Fibroblast of lung (primary cell): ENCODE measurements around the gene PDRG1. TPM values are rescaled to one million over a fixed set of nuclear protein-coding genes. Genes with fewer than 3 reads are reported as not detected.

Experiments used
- DNase-seq, 2 donors: peaks; one replicate each; pipeline versions ENCODE4 v3.0.0 to v3.0.0-alpha.2; 2010; ENCODE audit warnings: low read depth in 2 of 2
- H2AFZ ChIP-seq: 2 replicates; pipeline ENCODE4 v1.5.1; 2012; ENCODE audit warnings: low read length, control low read depth, inconsistent platforms
- H3K27ac ChIP-seq: 2 replicates; pipeline ENCODE4 v1.5.1; 2011; ENCODE audit warnings: low read length, control low read depth; ENCODE audit not compliant: insufficient read depth
- H3K27me3 ChIP-seq: 2 replicates; pipeline ENCODE4 v1.5.1; 2011; ENCODE audit warnings: mild to moderate bottlenecking, low read length; ENCODE audit not compliant: control insufficient read depth, insufficient read depth
- H3K36me3 ChIP-seq: 2 replicates; pipeline ENCODE4 v1.5.1; 2011; ENCODE audit warnings: low read length; ENCODE audit not compliant: control insufficient read depth, insufficient read depth
- H3K4me1 ChIP-seq: 2 replicates; pipeline ENCODE4 v1.5.1; 2011; ENCODE audit warnings: low read length; ENCODE audit not compliant: control insufficient read depth, insufficient read depth; ENCODE audit errors: extremely low read depth
- H3K4me2 ChIP-seq: 2 replicates; pipeline ENCODE4 v1.5.1; 2011; ENCODE audit warnings: low read length, control low read depth; ENCODE audit not compliant: insufficient read depth; ENCODE audit errors: extremely low read depth
- H3K4me3 ChIP-seq, 4 experiments: fragments of 200-600 bp in 1 of 4; sonication (generic) in 1 of 4; replicated peaks in 1 of 4; 2 replicates each; pipeline ENCODE4 v1.5.1; 2011 to 2016; ENCODE audit warnings: low read length in 4 of 4, low read depth in 3 of 4, mild to moderate bottlenecking in 3 of 4, control low read depth in 2 of 4, inconsistent platforms in 1 of 4, mixed read lengths in 1 of 4; ENCODE audit not compliant: insufficient read depth in 1 of 4; ENCODE audit errors: control extremely low read depth in 1 of 4
- H3K79me2 ChIP-seq: 2 replicates; pipeline ENCODE4 v1.5.1; 2012; ENCODE audit warnings: mild to moderate bottlenecking, low read length, inconsistent platforms; ENCODE audit not compliant: control insufficient read depth, insufficient read depth
- H3K9ac ChIP-seq: 2 replicates; pipeline ENCODE4 v1.5.1; 2011; ENCODE audit warnings: mild to moderate bottlenecking, low read length, control low read depth; ENCODE audit not compliant: insufficient read depth
- H3K9me3 ChIP-seq: 2 replicates; pipeline ENCODE4 v1.5.1; 2012; ENCODE audit warnings: low read depth, low read length; ENCODE audit not compliant: control insufficient read depth, insufficient read depth
- H4K20me1 ChIP-seq: 2 replicates; pipeline ENCODE4 v1.5.1; 2011; ENCODE audit warnings: low read length; ENCODE audit not compliant: control insufficient read depth, insufficient read depth; ENCODE audit errors: extremely low read depth
- CTCF ChIP-seq, 2 donors: IDR thresholded peaks in 1 of 2; conservative IDR thresholded peaks in 1 of 2; 1 replicate in 1 of 2; 2 replicates in 1 of 2; pipeline ENCODE4 v1.5.1; 2011 to 2012; ENCODE audit warnings: low read length in 2 of 2, control low read depth in 1 of 2, inconsistent platforms in 1 of 2, low read depth in 1 of 2, mild to moderate bottlenecking in 1 of 2
- EZH2 ChIP-seq: IDR thresholded peaks from 2 replicates; pipeline ENCODE4 v1.5.1; 2012; ENCODE audit warnings: low read length, control low read depth, mild to moderate bottlenecking; ENCODE audit errors: missing control alignments
- polyA plus RNA-seq, 2 donors: library from polyadenylated mRNA; depleted of rRNA in 1 of 2; stranded (reverse) in 1 of 2; unstranded in 1 of 2; fragments of >200 nt; gene quantifications; 2 replicates each; pipeline ENCODE4 v1.2.1, GENCODE V29; 2011 to 2012; ENCODE audit warnings: missing spikeins in 1 of 2
- total RNA-seq: library from RNA; depleted of rRNA; stranded (reverse); fragments of >200 nt; gene quantifications from 2 replicates; pipeline ENCODE4 v1.2.1, GENCODE V29; 2014

PDRG1 gene
- total and polyA plus RNA-seq, 2 donors (not counting 1 experiment from before 2014, with no cell fraction given) = 5.4 to 14.0 TPM

- Histone ChIP-seq H3K9me3 (no peaks in the 10 kb centered on the region), H3K27ac (no peak overlapping the region), H3K36me3 (no peaks in the 10 kb centered on the region), H2AFZ (no peak overlapping the region), H3K4me1 (no peaks in the 10 kb centered on the region), H3K4me2 (no peak overlapping the region), H3K79me2 (no peaks in the 10 kb centered on the region), H3K9ac (no peak overlapping the region), H3K27me3 (no peaks in the 10 kb centered on the region), H4K20me1 (no peaks in the 10 kb centered on the region), H3K4me3 (no peak overlapping the region)
- DNase-seq = no peak
- TF ChIP-seq EZH2 = no peak
- no peak for TF ChIP-seq CTCF (conservative IDR thresholded peaks at IDR 0.05 in 1 of 2, IDR thresholded peaks at IDR 0.05 in 1 of 2; ENCODE audit: low read depth in 1 of 2, low read length in 2 of 2)
Observed at GRCh38 chr20:31937820-31938219, 14.0 kb downstream of the PDRG1 start.

GRCh38 chr20:31936420-31936819, 15.4 kb downstream of the PDRG1 start:
- Histone ChIP-seq H4K20me1 (no peaks in the 10 kb centered on the region), H2AFZ (no peak overlapping the region), H3K4me3 (no peak overlapping the region), H3K4me2 (no peak overlapping the region), H3K36me3 (no peaks in the 10 kb centered on the region), H3K27ac (no peak overlapping the region), H3K27me3 (no peaks in the 10 kb centered on the region), H3K4me1 (no peaks in the 10 kb centered on the region), H3K79me2 (no peaks in the 10 kb centered on the region), H3K9me3 (no peaks in the 10 kb centered on the region), H3K9ac (no peak overlapping the region)
- TF ChIP-seq EZH2 (no peak), CTCF (conservative IDR thresholded peaks at IDR 0.05 in 1 of 2, IDR thresholded peaks at IDR 0.05 in 1 of 2; ENCODE audit: low read depth in 1 of 2, low read length in 2 of 2) (no peak)
- no peak for DNase-seq

- no peaks in the 10 kb centered on the region for H3K4me1 ChIP-seq
- H3K27me3 ChIP-seq = peaks cover 2% of the 10 kb centered on the region
- no peaks in the 10 kb centered on the region for H3K9me3 ChIP-seq
- H3K9ac ChIP-seq = no peak overlapping the region
- no peaks in the 10 kb centered on the region for H3K36me3 ChIP-seq
- H3K79me2 ChIP-seq = no peaks in the 10 kb centered on the region
- TF ChIP-seq EZH2 (no peak), CTCF (conservative IDR thresholded peaks at IDR 0.05 in 1 of 2, IDR thresholded peaks at IDR 0.05 in 1 of 2; ENCODE audit: low read depth in 1 of 2, low read length in 2 of 2) (no peak)
- no peak overlapping the region for H2AFZ ChIP-seq
- DNase-seq = no peak
- no peaks in the 10 kb centered on the region for H4K20me1 ChIP-seq
- H3K4me2 ChIP-seq = no peak overlapping the region
- no peak overlapping the region for H3K4me3 ChIP-seq
- H3K27ac ChIP-seq = no peak overlapping the region
Observed at GRCh38 chr20:31934968-31935764, 16.7 kb downstream of the PDRG1 start.
